GM12878 (cell line): ENCODE data around the gene REEP1. TPM values are rescaled to one million over a fixed set of nuclear protein-coding genes. Genes with fewer than 3 reads are reported as not detected.

ENCODE experiments used
- ATAC-seq: fragments of 200-7000 bp; cut with Tn5 transposase; 3 replicates; pipeline ENCODE4 v1.9.1; 2020; ENCODE audit warnings: mild to moderate bottlenecking, moderate library complexity
- BruUV-seq: library from RNA; stranded (reverse); fragments of 400-500 nt; replicated peaks from 2 replicates; lab custom pipeline; 2021; lab: Mats Ljungman, UMichigan
- CTCF ChIA-PET: fragments of 300-600 bp; sonication (Branson Sonifier 250); formaldehyde crosslinking; extraction: SDS; loops from one replicate; lab custom pipeline; 2021; ENCODE audit warnings: inconsistent platforms; lab: Yijun Ruan, JAX
- POLR2A ChIA-PET: fragments of 350-600 bp; formaldehyde crosslinking; extraction: SDS; loops from one replicate; lab custom pipeline; 2021; ENCODE audit warnings: inconsistent platforms; lab: Charles Lee
- RAD21 ChIA-PET: fragments of 300-600 bp; sonication (Branson Sonifier 250); formaldehyde crosslinking; loops from one replicate; lab custom pipeline; 2023; ENCODE audit warnings: antibody characterized with exemption; ENCODE audit not compliant: unreplicated experiment; lab: Charles Lee
- SMC1A ChIA-PET: fragments of 300-600 bp; sonication (Branson Sonifier 250); formaldehyde crosslinking; loops from one replicate; lab custom pipeline; 2023; ENCODE audit not compliant: unreplicated experiment, uncharacterized antibody; lab: Charles Lee
- DNase-seq: peaks from one replicate; pipeline ENCODE4 v3.0.0-alpha.2; 2011; ENCODE audit warnings: low read depth, low spot score
- FAIRE-seq: peaks from 3 replicates; lab custom pipeline; 2011; peaks lifted over from hg19 to GRCh38; lab: Jason Lieb, UNC
- H2AFZ ChIP-seq: 2 replicates; pipeline ENCODE4 v1.6.0; 2011; ENCODE audit warnings: low read depth, low read length, control low read depth; ENCODE audit not compliant: control insufficient read depth
- H3K27ac ChIP-seq: 2 replicates; pipeline ENCODE4 v1.5.1; 2011; ENCODE audit warnings: control low read depth; ENCODE audit not compliant: control insufficient read depth, insufficient read depth
- H3K27me3 ChIP-seq, 2 experiments: replicated peaks in 1 of 2; 2 replicates each; pipeline versions ENCODE4 v1.6.0 to v1.6.1; 2011; ENCODE audit warnings: low read length in 1 of 2; ENCODE audit not compliant: control insufficient read depth in 2 of 2, insufficient read depth in 2 of 2
- H3K36me3 ChIP-seq, 2 experiments: 2 replicates each; pipeline ENCODE4 v1.5.1; 2011; ENCODE audit warnings: low read length in 1 of 2; ENCODE audit not compliant: control insufficient read depth in 2 of 2, insufficient read depth in 2 of 2
- H3K4me1 ChIP-seq: 2 replicates; pipeline ENCODE4 v1.6.1; 2011; ENCODE audit warnings: mild to moderate bottlenecking, low read length, moderate library complexity, mixed read lengths; ENCODE audit not compliant: control insufficient read depth, insufficient read depth
- H3K4me2 ChIP-seq: 2 replicates; pipeline ENCODE4 v1.6.0; 2011; ENCODE audit warnings: control low read depth; ENCODE audit not compliant: control insufficient read depth, insufficient read depth
- H3K4me3 ChIP-seq: fragments of 200-600 bp; sonication (generic); 2 replicates; pipeline ENCODE4 v1.5.1; 2016
- H3K79me2 ChIP-seq: 2 replicates; pipeline ENCODE4 v1.6.0; 2011; ENCODE audit warnings: low read length; ENCODE audit not compliant: control insufficient read depth, insufficient read depth
- H3K9ac ChIP-seq: 2 replicates; pipeline ENCODE4 v1.8.0; 2011; ENCODE audit warnings: low read length, control low read depth, mixed read lengths; ENCODE audit not compliant: control insufficient read depth, insufficient read depth
- H3K9me3 ChIP-seq: replicated peaks from 3 replicates; pipeline ENCODE4 v1.5.1; 2011; ENCODE audit warnings: mild to moderate bottlenecking, low read length; ENCODE audit not compliant: control insufficient read depth, insufficient read depth
- H4K20me1 ChIP-seq: 2 replicates; pipeline ENCODE4 v1.6.0; 2011; ENCODE audit not compliant: control insufficient read depth, insufficient read depth
- ASH2L ChIP-seq: fragments of 300-600, 200-600 bp; sonication (generic); IDR thresholded peaks from 2 replicates; pipeline ENCODE4 v1.6.1; 2017; ENCODE audit warnings: low read depth, mild to moderate bottlenecking, borderline replicate concordance
- ATF7 ChIP-seq: fragments of 450-650 bp; IDR thresholded peaks from 2 replicates; pipeline ENCODE4 v1.6.1; 2016; ENCODE audit warnings: low read depth, mild to moderate bottlenecking
- BHLHE40 ChIP-seq, 2 experiments: fragments of 450-650 bp in 1 of 2; IDR thresholded peaks; 2 replicates each; pipeline ENCODE4 v1.6.1; 2011 to 2017; ENCODE audit warnings: low read depth in 2 of 2, borderline replicate concordance in 1 of 2, improper control_type of control experiment in 1 of 2, low read length in 1 of 2, mild to moderate bottlenecking in 1 of 2
- IKZF1 ChIP-seq: fragments of 450-650 bp; conservative IDR thresholded peaks from 2 replicates; pipeline ENCODE4 v1.6.1; 2017; ENCODE audit warnings: antibody characterized with exemption, mild to moderate bottlenecking
- IRF4 ChIP-seq: IDR thresholded peaks from 2 replicates; pipeline ENCODE4 v1.6.1; 2011; ENCODE audit warnings: low read depth, low read length
- JUND ChIP-seq: IDR thresholded peaks from 2 replicates; pipeline ENCODE4 v1.6.1; 2012; ENCODE audit warnings: low read depth, mild to moderate bottlenecking, low read length, improper control_type of control experiment, moderate library complexity
- PAX8 ChIP-seq: fragments of 450-650 bp; IDR thresholded peaks from 2 replicates; pipeline ENCODE4 v1.6.1; 2017; ENCODE audit warnings: mild to moderate bottlenecking, moderate library complexity
- SMARCA5 ChIP-seq: fragments of 450-650 bp; IDR thresholded peaks from 2 replicates; pipeline ENCODE4 v1.6.1; 2017; ENCODE audit warnings: mild to moderate bottlenecking
- YY1 ChIP-seq: IDR thresholded peaks from 2 replicates; pipeline ENCODE4 v1.6.1; 2011; ENCODE audit warnings: low read depth, mild to moderate bottlenecking, low read length
- WGBS: methylation state at CpG from one replicate; pipeline ENCODE4 v1.1.6; 2016; ENCODE audit warnings: low lambda C conversion rate; ENCODE audit not compliant: insufficient replicate concordance, insufficient coverage; ENCODE audit errors: missing lambda C conversion rate; 5-methylcytosine and 5-hydroxymethylcytosine counted together
- in situ Hi-C: fragments of 300-500 bp; cut with MboI; formaldehyde crosslinking; loops from 9 replicates; pipeline ENCODE4 v1.14.3; 2018; ENCODE audit warnings: mixed read lengths
- intact Hi-C: fragments of 100-400 bp; cut with micrococcal nuclease; formaldehyde crosslinking; loops from one replicate; pipeline ENCODE4 v1.14.2; 2022; ENCODE audit not compliant: unreplicated experiment
- polyA plus RNA-seq, 11 experiments: library from polyadenylated mRNA; depleted of rRNA in 4 of 11; unstranded in 6 of 11; stranded (reverse) in 5 of 11; fragments of >200 nt; fragmentation: Nextera tagmentation in 4 of 11; fragmentation: Illumina TruSeq in 1 of 11; extraction: Ambion mirVana in 4 of 11; extraction: Trizol in 1 of 11; gene quantifications; 1 replicate in 1 of 11; 2 replicates in 10 of 11; pipeline versions ENCODE4 v1.2.1 to v1.2.3, GENCODE V29; 2011 to 2016; ENCODE audit warnings: inconsistent platforms in 2 of 11, missing spikeins in 2 of 11, low read depth in 1 of 11
- total RNA-seq, 4 experiments: library from RNA; depleted of rRNA in 3 of 4; stranded (reverse); fragments of >200 nt in 3 of 4; fragmentation: Illumina TruSeq in 1 of 4; extraction: Trizol in 1 of 4; gene quantifications; 2 replicates each; pipeline versions ENCODE4 v1.2.1 to v1.2.3, GENCODE V29; 2013 to 2021
- TF ChIP-seq, protein P1 (sequence below): fragments of 450-650 bp; IDR thresholded peaks from 2 replicates; pipeline ENCODE4 v1.6.1; 2016; ENCODE audit warnings: mild to moderate bottlenecking, moderate library complexity, borderline replicate concordance
- TF ChIP-seq, protein P2 (sequence below): fragments of 450-650 bp; IDR thresholded peaks from 2 replicates; pipeline ENCODE4 v1.6.1; 2016; ENCODE audit warnings: mild to moderate bottlenecking

Gene REEP1
- total and polyA plus RNA-seq, 10 of the 15 experiments (the other 5 are each of a cell fraction or from before 2014, with no cell fraction given) = 0.02 to 0.30 (median 0.09) TPM; not detected in 1

DNA sequence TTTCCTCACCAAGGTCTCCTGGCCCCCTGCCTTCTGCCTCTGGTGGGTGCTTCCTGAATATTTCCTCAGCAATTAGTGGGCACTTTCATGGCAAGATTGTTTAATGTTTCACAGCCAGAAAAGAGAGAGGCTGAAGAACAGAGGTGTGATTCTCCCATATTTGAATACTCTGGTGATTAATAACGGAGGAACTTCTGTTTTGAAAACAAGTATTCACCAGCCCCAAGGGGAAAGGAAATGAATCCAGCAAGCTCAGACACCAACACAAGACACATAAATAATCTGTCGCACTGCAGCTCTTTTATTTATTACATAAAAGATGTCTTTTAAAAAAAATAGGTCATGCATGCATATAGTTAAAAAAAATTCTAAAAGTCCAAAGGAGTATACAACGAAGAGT, 80.4 kb downstream of the REEP1 start:
- no peak for FAIRE-seq
- CTCF ChIA-PET = interaction anchor here (0.6 kb wide), 1 partner anchor 107 kb away, joined by 3 read pairs; no protein-coding TSS in a partner anchor
- 96% methylated on average over 3 of the region's 3 CpGs for WGBS

More for the DNA sequence above, 80.4 kb downstream of the REEP1 start:
- no peak for ATAC-seq
- no TSS peak for BruUV-seq
- ChIA-PET RAD21 (no interaction called here), POLR2A (no interaction called here), SMC1A (interaction anchor here (0.6 kb wide), 1 partner anchor 49 kb away, joined by 3 read pairs; no protein-coding TSS in a partner anchor)
- no peaks in the 10 kb centered on the region for H3K9me3 ChIP-seq
- H2AFZ ChIP-seq = no peak overlapping the region
- no peaks in the 10 kb centered on the region for H4K20me1 ChIP-seq
- no peak overlapping the region for H3K9ac ChIP-seq
- no peaks in the 10 kb centered on the region for H3K36me3 ChIP-seq
- no peak for TF ChIP-seq ATF7
- no peak for TF ChIP-seq IRF4
- TF ChIP-seq YY1 = no peak
- no peak for TF ChIP-seq JUND
- TF ChIP-seq, protein P1, sequence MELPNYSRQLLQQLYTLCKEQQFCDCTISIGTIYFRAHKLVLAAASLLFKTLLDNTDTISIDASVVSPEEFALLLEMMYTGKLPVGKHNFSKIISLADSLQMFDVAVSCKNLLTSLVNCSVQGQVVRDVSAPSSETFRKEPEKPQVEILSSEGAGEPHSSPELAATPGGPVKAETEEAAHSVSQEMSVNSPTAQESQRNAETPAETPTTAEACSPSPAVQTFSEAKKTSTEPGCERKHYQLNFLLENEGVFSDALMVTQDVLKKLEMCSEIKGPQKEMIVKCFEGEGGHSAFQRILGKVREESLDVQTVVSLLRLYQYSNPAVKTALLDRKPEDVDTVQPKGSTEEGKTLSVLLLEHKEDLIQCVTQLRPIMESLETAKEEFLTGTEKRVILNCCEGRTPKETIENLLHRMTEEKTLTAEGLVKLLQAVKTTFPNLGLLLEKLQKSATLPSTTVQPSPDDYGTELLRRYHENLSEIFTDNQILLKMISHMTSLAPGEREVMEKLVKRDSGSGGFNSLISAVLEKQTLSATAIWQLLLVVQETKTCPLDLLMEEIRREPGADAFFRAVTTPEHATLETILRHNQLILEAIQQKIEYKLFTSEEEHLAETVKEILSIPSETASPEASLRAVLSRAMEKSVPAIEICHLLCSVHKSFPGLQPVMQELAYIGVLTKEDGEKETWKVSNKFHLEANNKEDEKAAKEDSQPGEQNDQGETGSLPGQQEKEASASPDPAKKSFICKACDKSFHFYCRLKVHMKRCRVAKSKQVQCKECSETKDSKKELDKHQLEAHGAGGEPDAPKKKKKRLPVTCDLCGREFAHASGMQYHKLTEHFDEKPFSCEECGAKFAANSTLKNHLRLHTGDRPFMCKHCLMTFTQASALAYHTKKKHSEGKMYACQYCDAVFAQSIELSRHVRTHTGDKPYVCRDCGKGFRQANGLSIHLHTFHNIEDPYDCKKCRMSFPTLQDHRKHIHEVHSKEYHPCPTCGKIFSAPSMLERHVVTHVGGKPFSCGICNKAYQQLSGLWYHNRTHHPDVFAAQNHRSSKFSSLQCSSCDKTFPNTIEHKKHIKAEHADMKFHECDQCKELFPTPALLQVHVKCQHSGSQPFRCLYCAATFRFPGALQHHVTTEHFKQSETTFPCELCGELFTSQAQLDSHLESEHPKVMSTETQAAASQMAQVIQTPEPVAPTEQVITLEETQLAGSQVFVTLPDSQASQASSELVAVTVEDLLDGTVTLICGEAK = no peak
- TF ChIP-seq PAX8 = no peak
- TF ChIP-seq, protein P2, sequence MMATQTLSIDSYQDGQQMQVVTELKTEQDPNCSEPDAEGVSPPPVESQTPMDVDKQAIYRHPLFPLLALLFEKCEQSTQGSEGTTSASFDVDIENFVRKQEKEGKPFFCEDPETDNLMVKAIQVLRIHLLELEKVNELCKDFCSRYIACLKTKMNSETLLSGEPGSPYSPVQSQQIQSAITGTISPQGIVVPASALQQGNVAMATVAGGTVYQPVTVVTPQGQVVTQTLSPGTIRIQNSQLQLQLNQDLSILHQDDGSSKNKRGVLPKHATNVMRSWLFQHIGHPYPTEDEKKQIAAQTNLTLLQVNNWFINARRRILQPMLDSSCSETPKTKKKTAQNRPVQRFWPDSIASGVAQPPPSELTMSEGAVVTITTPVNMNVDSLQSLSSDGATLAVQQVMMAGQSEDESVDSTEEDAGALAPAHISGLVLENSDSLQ = no peak
- TF ChIP-seq BHLHE40 (IDR thresholded peaks at IDR 0.05; ENCODE audit: borderline replicate concordance in 1 of 2, low read depth in 2 of 2, low read length in 1 of 2) = no peak
- no peak for TF ChIP-seq IKZF1
- TF ChIP-seq ASH2L = no peak
- no peak for TF ChIP-seq SMARCA5
- no peaks in the 10 kb centered on the region for H3K4me1 ChIP-seq
- no peak overlapping the region for H3K4me3 ChIP-seq
- intact Hi-C loops (no loop called here), in situ Hi-C loops (no loop called here)
- DNase-seq = no peak
- no peaks in the 10 kb centered on the region for H3K27me3 ChIP-seq
- H3K4me2 ChIP-seq = no peak overlapping the region
- H3K27ac ChIP-seq = no peak overlapping the region
- H3K79me2 ChIP-seq = no peaks in the 10 kb centered on the region
